ENCODE results near the gene PLPPR5.

DNA sequence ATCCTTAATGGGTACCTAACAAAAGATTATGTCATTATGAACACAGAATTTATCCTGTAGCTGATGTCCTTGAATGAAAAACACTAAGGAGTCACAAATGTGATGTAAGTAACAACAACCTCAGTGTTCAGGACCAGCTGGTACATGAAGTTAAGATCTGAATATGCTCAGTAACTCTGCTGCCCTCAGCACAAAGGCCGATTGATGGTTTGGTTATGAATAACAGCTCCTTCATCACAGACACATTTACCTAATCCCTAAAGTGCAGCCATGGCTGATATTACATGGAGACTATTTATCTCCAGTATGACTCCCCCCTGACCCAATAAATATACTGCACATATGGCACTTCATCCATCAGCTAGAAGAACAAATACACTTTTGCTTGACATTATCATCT, 75.2 kb downstream of the PLPPR5 start:
- TF ChIP-seq ZNF274 (IDR thresholded peaks at IDR 0.05; ENCODE audit: low read depth, low read length), result no peak
- no peak for TF ChIP-seq POLR2AphosphoS5 (IDR thresholded peaks at IDR 0.05; ENCODE audit: low read depth, low read length)
- no peak for TF ChIP-seq JUND (IDR thresholded peaks at IDR 0.05)
- no peak for TF ChIP-seq RAD21 (IDR thresholded peaks at IDR 0.05; ENCODE audit: low read depth)
- TF ChIP-seq, protein P1, sequence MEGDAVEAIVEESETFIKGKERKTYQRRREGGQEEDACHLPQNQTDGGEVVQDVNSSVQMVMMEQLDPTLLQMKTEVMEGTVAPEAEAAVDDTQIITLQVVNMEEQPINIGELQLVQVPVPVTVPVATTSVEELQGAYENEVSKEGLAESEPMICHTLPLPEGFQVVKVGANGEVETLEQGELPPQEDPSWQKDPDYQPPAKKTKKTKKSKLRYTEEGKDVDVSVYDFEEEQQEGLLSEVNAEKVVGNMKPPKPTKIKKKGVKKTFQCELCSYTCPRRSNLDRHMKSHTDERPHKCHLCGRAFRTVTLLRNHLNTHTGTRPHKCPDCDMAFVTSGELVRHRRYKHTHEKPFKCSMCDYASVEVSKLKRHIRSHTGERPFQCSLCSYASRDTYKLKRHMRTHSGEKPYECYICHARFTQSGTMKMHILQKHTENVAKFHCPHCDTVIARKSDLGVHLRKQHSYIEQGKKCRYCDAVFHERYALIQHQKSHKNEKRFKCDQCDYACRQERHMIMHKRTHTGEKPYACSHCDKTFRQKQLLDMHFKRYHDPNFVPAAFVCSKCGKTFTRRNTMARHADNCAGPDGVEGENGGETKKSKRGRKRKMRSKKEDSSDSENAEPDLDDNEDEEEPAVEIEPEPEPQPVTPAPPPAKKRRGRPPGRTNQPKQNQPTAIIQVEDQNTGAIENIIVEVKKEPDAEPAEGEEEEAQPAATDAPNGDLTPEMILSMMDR (IDR thresholded peaks at IDR 0.05 in 2 of 3, conservative IDR thresholded peaks at IDR 0.05 in 1 of 3; ENCODE audit: borderline replicate concordance in 1 of 3, insufficient read depth in 1 of 3, low read depth in 2 of 3, low read length in 2 of 3), result no peak
- no peak for TF ChIP-seq EZH2 (IDR thresholded peaks at IDR 0.05)
- TF ChIP-seq POLR2A (IDR thresholded peaks at IDR 0.05; ENCODE audit: borderline replicate concordance, extremely low read depth, insufficient read depth, insufficient read length), result no peak
- TF ChIP-seq, protein P2, sequence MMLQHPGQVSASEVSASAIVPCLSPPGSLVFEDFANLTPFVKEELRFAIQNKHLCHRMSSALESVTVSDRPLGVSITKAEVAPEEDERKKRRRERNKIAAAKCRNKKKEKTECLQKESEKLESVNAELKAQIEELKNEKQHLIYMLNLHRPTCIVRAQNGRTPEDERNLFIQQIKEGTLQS (IDR thresholded peaks at IDR 0.05), result no peak
- no peak for TF ChIP-seq YY1 (IDR thresholded peaks at IDR 0.05; ENCODE audit: extremely low read depth, insufficient replicate concordance, low read depth, low read length)
- TF ChIP-seq, protein P3, sequence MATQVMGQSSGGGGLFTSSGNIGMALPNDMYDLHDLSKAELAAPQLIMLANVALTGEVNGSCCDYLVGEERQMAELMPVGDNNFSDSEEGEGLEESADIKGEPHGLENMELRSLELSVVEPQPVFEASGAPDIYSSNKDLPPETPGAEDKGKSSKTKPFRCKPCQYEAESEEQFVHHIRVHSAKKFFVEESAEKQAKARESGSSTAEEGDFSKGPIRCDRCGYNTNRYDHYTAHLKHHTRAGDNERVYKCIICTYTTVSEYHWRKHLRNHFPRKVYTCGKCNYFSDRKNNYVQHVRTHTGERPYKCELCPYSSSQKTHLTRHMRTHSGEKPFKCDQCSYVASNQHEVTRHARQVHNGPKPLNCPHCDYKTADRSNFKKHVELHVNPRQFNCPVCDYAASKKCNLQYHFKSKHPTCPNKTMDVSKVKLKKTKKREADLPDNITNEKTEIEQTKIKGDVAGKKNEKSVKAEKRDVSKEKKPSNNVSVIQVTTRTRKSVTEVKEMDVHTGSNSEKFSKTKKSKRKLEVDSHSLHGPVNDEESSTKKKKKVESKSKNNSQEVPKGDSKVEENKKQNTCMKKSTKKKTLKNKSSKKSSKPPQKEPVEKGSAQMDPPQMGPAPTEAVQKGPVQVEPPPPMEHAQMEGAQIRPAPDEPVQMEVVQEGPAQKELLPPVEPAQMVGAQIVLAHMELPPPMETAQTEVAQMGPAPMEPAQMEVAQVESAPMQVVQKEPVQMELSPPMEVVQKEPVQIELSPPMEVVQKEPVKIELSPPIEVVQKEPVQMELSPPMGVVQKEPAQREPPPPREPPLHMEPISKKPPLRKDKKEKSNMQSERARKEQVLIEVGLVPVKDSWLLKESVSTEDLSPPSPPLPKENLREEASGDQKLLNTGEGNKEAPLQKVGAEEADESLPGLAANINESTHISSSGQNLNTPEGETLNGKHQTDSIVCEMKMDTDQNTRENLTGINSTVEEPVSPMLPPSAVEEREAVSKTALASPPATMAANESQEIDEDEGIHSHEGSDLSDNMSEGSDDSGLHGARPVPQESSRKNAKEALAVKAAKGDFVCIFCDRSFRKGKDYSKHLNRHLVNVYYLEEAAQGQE (IDR thresholded peaks at IDR 0.05; ENCODE audit: low read depth), result no peak
- no peak for TF ChIP-seq FOSL1 (IDR thresholded peaks at IDR 0.05; ENCODE audit: low read depth)
- TF ChIP-seq TCF7L2 (IDR thresholded peaks at IDR 0.05; ENCODE audit: borderline replicate concordance, extremely low read depth, insufficient read depth, insufficient read length), result no peak
- no peak for TF ChIP-seq ZFX (IDR thresholded peaks at IDR 0.05)
- no peak for TF ChIP-seq SP1 (IDR thresholded peaks at IDR 0.05; ENCODE audit: low read depth)
